Smooth muscle cell (in vitro differentiated cells): ENCODE results near the gene ADH5. TPM values are rescaled to one million over a fixed set of nuclear protein-coding genes. Genes with fewer than 3 reads are reported as not detected.
"Not testable (repeated sequence)": the region's sequence is repeated elsewhere in the genome, so short reads cannot be mapped to it uniquely, and the experiment has no call there.

Experiments used
- DNase-seq: peaks from one replicate; lab custom pipeline; 2025; ENCODE audit not compliant: unreplicated experiment; lab: John Stamatoyannopoulos, UW
- H2AFZ ChIP-seq: fragments of 200-600 bp; sonication (generic); 2 replicates; pipeline ENCODE4 v1.6.0; 2016; ENCODE audit warnings: antibody characterized with exemption, low read depth, mild to moderate bottlenecking
- H3F3A ChIP-seq: fragments of 200-600 bp; sonication (generic); 2 replicates; pipeline ENCODE4 v1.6.0; 2017; ENCODE audit warnings: antibody characterized with exemption, low read depth
- H3K27ac ChIP-seq: fragments of 200-600 bp; sonication (generic); 2 replicates; pipeline ENCODE4 v1.5.1; 2016; ENCODE audit warnings: low read depth, mild to moderate bottlenecking
- H3K27me3 ChIP-seq: fragments of 200-600 bp; sonication (generic); 2 replicates; pipeline ENCODE4 v1.6.1; 2016; ENCODE audit warnings: low read depth, mild to moderate bottlenecking
- H3K36me3 ChIP-seq: fragments of 200-600 bp; sonication (generic); 2 replicates; pipeline ENCODE4 v1.5.1; 2016; ENCODE audit warnings: low read depth
- H3K4me1 ChIP-seq: fragments of 200-600 bp; sonication (generic); 2 replicates; pipeline ENCODE4 v1.5.1; 2016; ENCODE audit warnings: low read depth
- H3K4me2 ChIP-seq: fragments of 200-600 bp; sonication (generic); 2 replicates; pipeline ENCODE4 v1.6.0; 2016; ENCODE audit warnings: mild to moderate bottlenecking
- H3K4me3 ChIP-seq: fragments of 200-600 bp; sonication (generic); 2 replicates; pipeline ENCODE4 v1.5.1; 2016; ENCODE audit warnings: mild to moderate bottlenecking
- H3K79me2 ChIP-seq: fragments of 200-600 bp; sonication (generic); 2 replicates; pipeline ENCODE4 v1.6.0; 2016; ENCODE audit warnings: low read depth, mild to moderate bottlenecking
- H3K9ac ChIP-seq: fragments of 200-600 bp; sonication (generic); 2 replicates; pipeline ENCODE4 v1.6.0; 2016; ENCODE audit warnings: low read depth
- H3K9me3 ChIP-seq: fragments of 200-600 bp; sonication (generic); replicated peaks from 2 replicates; pipeline ENCODE4 v1.5.1; 2016; ENCODE audit warnings: low read depth
- H4K20me1 ChIP-seq: fragments of 200-600 bp; sonication (generic); 2 replicates; pipeline ENCODE4 v1.6.0; 2016; ENCODE audit warnings: low read depth
- CTCF ChIP-seq: fragments of 200-600 bp; sonication (generic); IDR thresholded peaks from 2 replicates; pipeline ENCODE4 v1.5.1; 2017; ENCODE audit warnings: borderline replicate concordance, mild to moderate bottlenecking, antibody characterized with exemption; ENCODE audit not compliant: insufficient read depth, poor library complexity, severe bottlenecking
- WGBS: methylation state at CpG from one replicate; pipeline ENCODE4 v1.1.7; 2016; ENCODE audit warnings: low lambda C conversion rate; 5-methylcytosine and 5-hydroxymethylcytosine counted together
- polyA plus RNA-seq: library from polyadenylated mRNA; unstranded; fragments of >200 nt; fragmentation: Nextera tagmentation; extraction: Ambion mirVana; gene quantifications from 2 replicates; pipeline ENCODE4 v1.2.1, GENCODE V29; 2016
- total RNA-seq: library from RNA; depleted of rRNA; stranded (reverse); fragments of >200 nt; gene quantifications from 2 replicates; pipeline ENCODE4 v1.2.3, GENCODE V29; 2014

Gene ADH5
- total and polyA plus RNA-seq, 2 experiments from 2014 or later, result 132 to 150 TPM

GRCh38 chr4:99120501-99120900, 31.9 kb upstream of the ADH5 start:
- Histone ChIP-seq H3K9me3 (no peaks in the 10 kb centered on the region), H3K4me3 (no peak overlapping the region), H2AFZ (no peak overlapping the region), H3F3A (no peaks in the 10 kb centered on the region), H3K27me3 (no peaks in the 10 kb centered on the region), H4K20me1 (no peaks in the 10 kb centered on the region), H3K36me3 (no peaks in the 10 kb centered on the region), H3K27ac (no peak overlapping the region), H3K79me2 (no peaks in the 10 kb centered on the region), H3K9ac (no peak overlapping the region), H3K4me2 (no peak overlapping the region), H3K4me1 (no peaks in the 10 kb centered on the region)
- no peak for DNase-seq
- 97% methylated on average over 5 of the region's 5 CpGs for WGBS
- no peak for TF ChIP-seq CTCF

DNA sequence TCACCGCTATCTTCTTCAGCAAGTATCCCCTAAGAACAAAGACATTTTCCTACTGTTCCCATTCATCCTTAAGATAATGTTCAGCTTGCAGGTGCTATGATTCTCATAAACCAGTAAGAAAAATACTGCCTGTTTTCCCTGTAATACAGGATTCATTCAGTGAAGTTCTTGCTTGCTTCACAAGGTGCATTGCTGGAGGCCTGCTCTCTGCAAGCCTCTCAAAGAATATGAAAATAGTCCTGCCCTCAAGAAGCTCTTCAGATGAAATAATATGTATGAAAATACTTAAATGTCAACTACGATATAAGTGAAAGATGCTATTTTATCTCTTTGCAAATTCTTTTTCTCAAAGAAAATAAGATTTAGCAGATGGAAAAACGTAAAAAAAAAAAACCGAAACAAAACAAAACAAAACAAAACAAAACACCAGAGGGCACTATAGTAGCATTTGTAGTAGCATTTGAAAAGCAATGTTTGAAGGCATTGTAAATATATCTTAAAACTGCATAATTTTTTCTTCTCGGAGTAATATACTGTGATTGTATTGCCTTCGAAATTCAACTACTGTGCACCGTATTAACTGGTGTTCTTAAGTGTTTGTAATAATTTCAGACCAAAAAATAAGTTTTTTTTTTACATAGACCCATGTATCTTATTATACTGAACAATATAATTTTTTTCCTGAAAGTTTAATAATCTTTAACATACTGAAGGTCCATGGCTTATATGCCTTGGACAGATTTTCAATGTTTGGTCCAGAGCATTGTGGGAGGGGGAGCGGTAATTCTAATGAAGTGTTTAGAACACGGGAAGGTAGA, 29.5 kb upstream of the ADH5 start:
- no peak overlapping the region for H3K9ac ChIP-seq
- H2AFZ ChIP-seq, result no peak overlapping the region
- no peaks in the 10 kb centered on the region for H3K36me3 ChIP-seq
- H3K27ac ChIP-seq, result no peak overlapping the region
- no peaks in the 10 kb centered on the region for H3K4me1 ChIP-seq
- no peaks in the 10 kb centered on the region for H3F3A ChIP-seq
- no peak overlapping the region for H3K4me2 ChIP-seq
- peak; percentile 35 for TF ChIP-seq CTCF
- no peak for DNase-seq
- H4K20me1 ChIP-seq, result no peaks in the 10 kb centered on the region
- H3K4me3 ChIP-seq, result no peak overlapping the region
- no peaks in the 10 kb centered on the region for H3K79me2 ChIP-seq
- no peaks in the 10 kb centered on the region for H3K9me3 ChIP-seq
- H3K27me3 ChIP-seq, result no peaks in the 10 kb centered on the region
- WGBS, result 55% methylated on average over 9 of the region's 9 CpGs

- 89% methylated on average over 29 of the region's 29 CpGs for WGBS
Measured at GRCh38 chr4:99117122-99117841, 28.7 kb upstream of the ADH5 start.

GRCh38 chr4:99109286-99109685, 20.7 kb upstream of the ADH5 start:
- not testable (repeated sequence) for H3K27me3 ChIP-seq, H3K36me3 ChIP-seq, H3K79me2 ChIP-seq, H3K9ac ChIP-seq, DNase-seq, H3K4me1 ChIP-seq, H3F3A ChIP-seq, H3K9me3 ChIP-seq, H3K4me3 ChIP-seq, H3K27ac ChIP-seq, H4K20me1 ChIP-seq, H2AFZ ChIP-seq, H3K4me2 ChIP-seq
- WGBS, result 86% methylated on average over 12 of the region's 12 CpGs

More at GRCh38 chr4:99117122-99117841, 28.7 kb upstream of the ADH5 start:
- not testable (repeated sequence) for H3K36me3 ChIP-seq, H3K4me1 ChIP-seq, H2AFZ ChIP-seq, H4K20me1 ChIP-seq, H3K27me3 ChIP-seq, H3K9me3 ChIP-seq, H3K4me2 ChIP-seq, H3K79me2 ChIP-seq, H3K27ac ChIP-seq, DNase-seq, H3K9ac ChIP-seq, H3K4me3 ChIP-seq, H3F3A ChIP-seq
